ENCODE measurements around the gene APBB2. TPM values are rescaled to one million over a fixed set of nuclear protein-coding genes. Genes with fewer than 3 reads are reported as not detected.

The APBB2 gene
- total and polyA plus RNA-seq, 3 donors from 2014 or later = 19.7 to 77.9 (median 59.8) TPM

DNA sequence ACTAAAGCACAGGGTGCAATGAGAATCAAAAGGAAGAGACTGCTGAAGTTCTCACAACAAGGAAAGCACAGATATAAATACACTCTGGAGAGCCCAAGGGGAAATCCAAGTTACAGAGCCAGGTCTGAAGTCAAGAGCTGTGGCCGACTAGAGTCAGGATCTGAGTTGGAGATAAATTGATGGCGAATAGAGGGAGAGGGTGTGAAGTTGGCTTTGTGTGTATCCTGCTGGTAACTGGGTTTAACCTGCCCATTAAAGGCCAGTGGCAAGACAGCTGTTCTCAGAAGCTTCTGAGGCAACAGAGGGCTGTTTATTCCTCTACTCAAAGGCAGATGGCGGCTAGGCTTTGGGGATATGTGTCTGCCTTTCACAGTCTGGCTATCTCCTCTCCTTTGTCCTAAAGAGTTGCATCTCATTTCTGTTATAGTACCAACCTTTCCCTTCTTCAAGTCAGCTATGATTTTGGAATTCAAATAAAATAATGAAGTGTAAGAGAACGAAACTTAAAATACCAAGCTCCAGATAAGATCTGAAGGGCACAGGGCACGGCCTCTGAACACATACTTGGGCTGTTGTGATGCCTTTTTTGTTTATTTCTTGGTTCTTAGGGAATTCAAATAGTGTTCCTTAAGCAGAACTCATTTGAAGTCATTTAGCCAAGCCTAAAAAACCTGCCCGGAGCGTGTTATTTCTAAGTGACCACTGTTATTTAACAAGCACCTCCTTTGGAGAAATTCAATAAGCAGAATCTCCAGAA, 142.1 kb downstream of the APBB2 start:
- intact Hi-C loops (cut with DNase I; ENCODE audit: low total_unique reads) = no loop called here
- TF ChIP-seq, protein P1, sequence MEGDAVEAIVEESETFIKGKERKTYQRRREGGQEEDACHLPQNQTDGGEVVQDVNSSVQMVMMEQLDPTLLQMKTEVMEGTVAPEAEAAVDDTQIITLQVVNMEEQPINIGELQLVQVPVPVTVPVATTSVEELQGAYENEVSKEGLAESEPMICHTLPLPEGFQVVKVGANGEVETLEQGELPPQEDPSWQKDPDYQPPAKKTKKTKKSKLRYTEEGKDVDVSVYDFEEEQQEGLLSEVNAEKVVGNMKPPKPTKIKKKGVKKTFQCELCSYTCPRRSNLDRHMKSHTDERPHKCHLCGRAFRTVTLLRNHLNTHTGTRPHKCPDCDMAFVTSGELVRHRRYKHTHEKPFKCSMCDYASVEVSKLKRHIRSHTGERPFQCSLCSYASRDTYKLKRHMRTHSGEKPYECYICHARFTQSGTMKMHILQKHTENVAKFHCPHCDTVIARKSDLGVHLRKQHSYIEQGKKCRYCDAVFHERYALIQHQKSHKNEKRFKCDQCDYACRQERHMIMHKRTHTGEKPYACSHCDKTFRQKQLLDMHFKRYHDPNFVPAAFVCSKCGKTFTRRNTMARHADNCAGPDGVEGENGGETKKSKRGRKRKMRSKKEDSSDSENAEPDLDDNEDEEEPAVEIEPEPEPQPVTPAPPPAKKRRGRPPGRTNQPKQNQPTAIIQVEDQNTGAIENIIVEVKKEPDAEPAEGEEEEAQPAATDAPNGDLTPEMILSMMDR (IDR thresholded peaks at IDR 0.05) = no peak
- TF ChIP-seq POLR2A (IDR thresholded peaks at IDR 0.05) = no peak
- Histone ChIP-seq H3K27ac (no peak overlapping the region), H3K9me3 (no peaks in the 10 kb centered on the region), H3K4me3 (no peak overlapping the region), H3K36me3 (ENCODE audit: low read depth, missing control alignments) (no peaks in the 10 kb centered on the region), H3K27me3 (no peaks in the 10 kb centered on the region), H3K4me1 (no peaks in the 10 kb centered on the region)
- no peak for DNase-seq
- WGBS, 2 donors = 75 to 76% methylated on average over 7 of the region's 7 CpGs

DNA sequence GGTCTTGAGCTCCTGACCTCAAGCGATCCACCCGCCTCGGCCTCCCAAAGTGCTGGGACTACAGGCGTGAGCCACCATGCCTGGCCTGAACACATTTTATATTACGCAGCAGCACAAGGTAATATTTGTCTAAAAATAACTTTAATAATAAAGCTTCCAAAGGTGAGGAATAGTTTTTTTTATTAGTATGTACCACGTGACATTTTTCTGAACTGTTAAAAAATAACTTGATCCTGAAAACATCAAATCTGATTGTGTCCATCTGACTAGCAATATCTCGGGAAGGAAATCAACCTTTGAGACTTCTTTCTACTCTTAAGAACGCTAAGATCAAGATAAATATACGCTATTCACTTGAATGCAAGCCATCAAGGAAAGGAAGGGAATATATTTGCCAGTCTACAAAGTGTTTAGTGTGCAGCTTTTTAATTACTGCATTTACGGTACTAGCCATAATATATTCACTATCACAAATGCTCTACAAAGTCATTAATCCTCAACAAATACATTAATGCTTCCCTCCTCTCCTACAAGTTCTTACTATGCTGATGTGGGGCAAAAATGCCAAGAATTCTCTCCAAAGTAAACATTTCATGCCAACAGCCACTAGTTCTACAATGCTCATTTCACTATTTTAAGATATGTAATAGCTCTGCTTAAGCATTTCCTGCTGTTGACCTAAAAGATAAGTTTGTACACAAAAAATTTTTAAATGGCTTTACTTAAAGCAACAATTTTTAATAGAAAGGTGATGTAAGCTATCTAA, 143.6 kb downstream of the APBB2 start:
- Histone ChIP-seq H3K27me3 (no peaks in the 10 kb centered on the region), H3K4me1 (no peaks in the 10 kb centered on the region), H3K4me3 (no peak overlapping the region), H3K36me3 (ENCODE audit: low read depth, missing control alignments) (no peaks in the 10 kb centered on the region), H3K27ac (no peak overlapping the region), H3K9me3 (no peaks in the 10 kb centered on the region)
- no peak for DNase-seq
- 86 to 92% methylated on average over 10 of the region's 10 CpGs for WGBS, 2 donors
- intact Hi-C loops (cut with DNase I; ENCODE audit: low total_unique reads) = no loop called here
- TF ChIP-seq, protein P1 (IDR thresholded peaks at IDR 0.05) = no peak
- no peak for TF ChIP-seq POLR2A (IDR thresholded peaks at IDR 0.05)

DNA sequence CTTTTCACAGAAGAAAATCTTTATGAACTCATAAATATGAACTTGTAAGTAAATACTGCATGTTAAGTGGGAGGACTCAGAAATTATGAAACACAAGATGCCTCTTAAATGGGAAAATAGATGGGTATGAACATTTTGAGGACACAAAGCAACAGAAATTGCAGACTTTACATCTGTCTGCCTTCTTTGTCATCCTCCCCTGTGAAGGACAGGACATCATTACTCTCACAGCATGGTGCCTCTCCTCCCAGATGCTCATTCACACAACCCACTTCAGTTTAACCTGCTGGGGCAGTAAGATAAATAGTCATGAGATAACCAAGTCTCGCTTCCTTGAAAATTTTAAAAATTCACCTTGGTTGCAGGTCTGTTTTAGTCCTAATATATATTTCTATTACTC, 144.5 kb downstream of the APBB2 start:
- DNase-seq = no peak
- TF ChIP-seq, protein P1 (IDR thresholded peaks at IDR 0.05) = no peak
- TF ChIP-seq POLR2A (IDR thresholded peaks at IDR 0.05) = no peak
- 86 to 92% methylated on average over 1 of the region's 1 CpG for WGBS, 2 donors
- Histone ChIP-seq H3K27ac (no peak overlapping the region), H3K36me3 (ENCODE audit: low read depth, missing control alignments) (no peaks in the 10 kb centered on the region), H3K27me3 (no peaks in the 10 kb centered on the region), H3K9me3 (no peaks in the 10 kb centered on the region), H3K4me3 (no peak overlapping the region), H3K4me1 (no peaks in the 10 kb centered on the region)
- intact Hi-C loops (cut with DNase I; ENCODE audit: low total_unique reads) = no loop called here

DNA sequence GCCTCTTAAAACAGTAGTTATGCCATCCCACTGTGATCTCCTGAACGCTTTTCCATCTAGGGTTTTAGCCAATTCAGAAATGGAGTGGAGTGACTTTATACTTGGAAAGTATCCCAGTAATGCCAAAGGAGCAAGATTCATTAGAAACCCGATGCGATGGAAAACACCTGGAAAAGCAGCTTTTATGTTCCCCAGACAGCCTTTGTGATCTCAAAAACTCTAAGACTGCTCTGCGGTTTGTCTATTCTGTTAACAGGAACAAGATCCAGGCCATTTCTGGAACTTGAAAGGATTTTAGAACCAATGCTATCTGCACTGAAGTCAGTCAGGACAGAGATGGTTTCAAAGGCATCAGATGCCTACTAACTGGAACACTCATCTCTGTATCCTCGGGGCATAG, 145.1 kb downstream of the APBB2 start:
- H3K4me3 ChIP-seq = no peak overlapping the region
- H3K36me3 ChIP-seq (ENCODE audit: low read depth, missing control alignments) = no peaks in the 10 kb centered on the region
- 75 to 82% methylated on average over 5 of the region's 5 CpGs for WGBS, 2 donors
- H3K9me3 ChIP-seq = no peaks in the 10 kb centered on the region
- no peak overlapping the region for H3K27ac ChIP-seq
- no peak for DNase-seq
- intact Hi-C loops (cut with DNase I; ENCODE audit: low total_unique reads) = no loop called here
- no peak for TF ChIP-seq POLR2A (IDR thresholded peaks at IDR 0.05)
- TF ChIP-seq, protein P1 (IDR thresholded peaks at IDR 0.05) = no peak
- H3K4me1 ChIP-seq = peaks cover 3% of the 10 kb centered on the region
- H3K27me3 ChIP-seq = no peaks in the 10 kb centered on the region
